C1 segment of cervical spinal cord (tissue), 14 donors: ENCODE results near the gene DRC1.
"Not testable (repeated sequence)": the region's sequence is repeated elsewhere in the genome, so short reads cannot be mapped to it uniquely, and the experiment has no call there.

Experiments
- DNase-seq, 14 donors: peaks; one replicate each; lab custom pipeline; 2025; lab: John Stamatoyannopoulos, UW

The DRC1 gene

DNA sequence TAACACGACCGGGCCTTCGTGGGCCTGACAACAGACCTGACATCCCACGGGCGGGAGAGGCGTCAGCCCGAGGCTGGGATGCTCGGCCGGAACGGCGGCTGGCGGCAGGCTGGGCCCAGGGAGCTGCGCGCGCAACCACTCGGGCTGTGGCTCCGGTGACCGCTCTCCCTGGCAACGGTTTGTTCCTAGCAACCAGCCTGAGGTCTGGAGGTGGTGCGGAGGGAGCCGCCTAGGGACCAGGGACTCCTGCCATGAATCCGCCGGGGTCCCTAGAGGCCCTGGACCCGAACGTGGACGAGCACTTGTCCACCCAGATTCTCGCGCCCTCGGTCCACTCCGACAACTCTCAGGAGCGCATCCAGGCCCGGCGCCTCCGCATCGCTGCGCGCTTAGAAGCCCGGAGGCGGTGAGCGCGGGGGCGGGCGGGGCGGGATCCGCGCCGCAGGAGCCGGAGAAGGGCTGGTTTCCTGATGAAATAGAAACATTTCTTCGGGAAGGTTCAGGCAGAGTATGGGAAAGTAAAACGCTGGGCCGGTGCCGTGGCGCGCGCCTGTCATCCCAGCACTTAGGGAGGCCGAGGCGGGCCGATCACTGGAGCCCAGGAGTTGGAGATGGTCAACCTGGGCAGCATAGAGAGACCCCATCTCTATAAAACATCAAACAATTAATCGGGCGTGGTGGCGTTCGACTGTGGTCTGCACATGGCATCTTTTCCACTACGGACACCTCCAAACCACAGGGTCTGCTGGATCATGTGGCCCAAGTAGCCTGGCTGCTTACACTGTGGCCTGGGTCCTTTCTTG lies at the start of gene DRC1:
DRC1 (plus strand) TSS at position 182 of the 803 bp plus-strand sequence; CDS start at position 252, 70 bp downstream.
- peak in 9 of 14 donors; percentile 5 to 62 (median 29) for DNase-seq

DNA sequence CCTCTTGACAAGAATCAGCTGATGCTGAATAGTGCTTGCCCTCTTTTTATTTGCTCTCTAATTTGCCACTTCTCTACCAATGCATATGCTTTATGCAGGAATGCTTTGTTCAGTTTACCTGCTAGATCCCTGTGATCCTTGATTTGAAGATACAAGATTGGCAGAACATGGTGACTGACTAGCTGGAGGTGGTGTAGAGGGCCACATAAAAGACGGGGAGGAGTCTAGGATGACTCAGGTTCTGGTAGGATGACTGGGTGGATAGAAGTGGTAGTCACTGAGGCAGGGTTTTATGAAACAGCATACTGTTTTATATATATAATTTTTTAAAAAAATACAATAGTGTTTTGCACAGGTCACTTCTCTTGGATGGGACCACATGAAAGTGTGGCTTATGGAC lies 48.8 kb upstream of the DRC1 start:
- DNase-seq: no peak

DNA sequence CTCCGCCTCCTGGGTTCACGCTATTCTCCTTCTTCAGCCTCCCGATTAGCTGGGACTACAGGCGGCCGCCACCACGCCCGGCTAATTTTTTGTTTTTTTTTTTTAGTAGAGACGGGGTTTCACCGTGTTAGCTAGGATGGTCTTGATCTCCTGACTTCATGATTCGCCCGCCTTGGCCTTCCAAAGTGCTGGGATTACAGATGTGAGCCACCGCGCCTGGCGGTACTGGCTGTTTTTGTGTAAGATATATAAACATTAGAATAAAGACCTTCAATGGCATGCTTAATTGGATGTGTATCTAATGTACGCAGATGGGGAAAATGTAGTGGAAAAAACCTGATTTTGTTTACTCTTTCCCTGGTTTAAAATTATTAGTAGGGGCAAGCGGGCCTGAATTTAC lies 47.3 kb upstream of the DRC1 start:
- DNase-seq: not testable (repeated sequence)

DNA sequence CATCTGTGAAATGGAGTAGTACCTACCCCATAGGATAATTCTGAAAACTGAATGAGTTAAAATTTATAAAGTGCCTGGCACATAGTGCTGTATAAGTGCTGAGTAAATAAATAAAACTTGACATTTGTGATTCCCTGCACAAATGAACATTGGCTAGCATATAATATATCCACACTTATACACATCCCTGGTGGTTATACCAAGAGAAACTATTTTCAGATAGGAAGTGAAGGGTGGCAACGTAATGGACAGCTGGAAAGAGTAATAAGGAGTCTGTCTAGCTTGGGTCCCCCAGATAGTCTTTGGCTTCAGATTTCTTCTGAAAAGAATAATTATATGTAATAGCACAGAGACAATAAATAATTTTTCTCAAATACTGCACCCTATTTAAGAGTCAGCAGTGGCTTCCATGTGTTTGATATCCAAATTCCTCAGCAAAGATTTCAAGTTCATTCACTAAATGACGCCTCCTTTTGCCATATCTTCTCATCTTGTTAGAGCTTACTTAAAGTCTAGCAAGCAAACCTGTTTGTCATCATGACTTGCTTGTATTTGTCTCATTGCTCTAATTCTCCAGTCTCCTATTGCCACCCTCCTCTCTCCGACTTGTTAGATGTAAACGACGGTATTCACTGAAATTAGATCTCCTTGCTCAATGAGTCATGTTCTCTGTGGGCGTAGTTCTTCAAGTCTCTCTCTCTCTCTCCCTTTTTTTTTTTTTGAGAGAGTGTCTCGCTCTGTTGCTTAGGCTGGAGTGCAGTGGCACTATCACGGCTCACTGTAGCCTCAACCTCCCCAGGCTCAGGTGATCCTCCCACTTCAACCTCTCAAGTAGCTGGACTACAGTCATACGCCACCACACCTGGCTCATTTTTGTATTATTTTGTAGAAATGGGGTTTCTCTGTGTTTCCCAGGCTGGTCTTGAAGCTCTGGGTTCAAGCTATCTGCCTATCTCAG lies 46.4 kb upstream of the DRC1 start:
- DNase-seq: no peak

DNA sequence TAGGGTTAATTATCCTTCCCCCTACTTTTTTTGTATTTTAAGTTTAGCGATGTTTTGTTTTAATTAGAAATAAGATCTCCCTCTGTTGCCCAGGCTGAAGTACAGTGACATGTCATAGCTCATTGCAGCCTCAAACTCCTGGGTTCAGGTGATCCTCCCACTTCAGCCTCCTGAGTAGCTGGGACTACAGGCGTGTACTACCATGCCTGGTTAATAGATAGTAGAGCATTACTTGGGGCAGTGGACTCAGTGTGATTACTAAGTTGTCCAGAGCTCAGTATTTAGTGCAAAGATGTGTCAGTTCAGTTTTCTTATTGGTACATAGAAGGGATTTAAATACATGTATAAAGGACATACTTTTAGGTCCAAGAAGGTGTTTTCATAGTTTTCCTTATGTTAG lies 45.6 kb upstream of the DRC1 start:
- DNase-seq: no peak

DNA sequence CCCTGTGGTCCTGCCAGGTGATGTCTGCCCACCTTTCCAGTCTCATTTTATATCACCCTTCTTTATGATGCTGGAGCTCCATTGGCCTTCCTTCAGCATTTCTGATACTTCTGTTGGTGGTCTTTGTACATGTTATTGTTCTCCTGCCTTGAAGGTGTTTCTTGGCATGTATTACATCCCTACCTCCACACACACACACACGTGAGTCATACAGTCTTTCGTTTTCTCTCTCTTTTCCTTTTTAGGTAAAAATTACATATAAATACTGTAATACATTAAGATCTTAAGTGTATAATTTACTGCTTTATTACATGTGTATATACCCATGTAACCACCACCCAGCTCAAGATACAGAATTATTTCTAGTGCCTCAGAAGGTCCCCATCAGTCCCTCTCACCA lies 44.9 kb upstream of the DRC1 start:
- DNase-seq: no peak

DNA sequence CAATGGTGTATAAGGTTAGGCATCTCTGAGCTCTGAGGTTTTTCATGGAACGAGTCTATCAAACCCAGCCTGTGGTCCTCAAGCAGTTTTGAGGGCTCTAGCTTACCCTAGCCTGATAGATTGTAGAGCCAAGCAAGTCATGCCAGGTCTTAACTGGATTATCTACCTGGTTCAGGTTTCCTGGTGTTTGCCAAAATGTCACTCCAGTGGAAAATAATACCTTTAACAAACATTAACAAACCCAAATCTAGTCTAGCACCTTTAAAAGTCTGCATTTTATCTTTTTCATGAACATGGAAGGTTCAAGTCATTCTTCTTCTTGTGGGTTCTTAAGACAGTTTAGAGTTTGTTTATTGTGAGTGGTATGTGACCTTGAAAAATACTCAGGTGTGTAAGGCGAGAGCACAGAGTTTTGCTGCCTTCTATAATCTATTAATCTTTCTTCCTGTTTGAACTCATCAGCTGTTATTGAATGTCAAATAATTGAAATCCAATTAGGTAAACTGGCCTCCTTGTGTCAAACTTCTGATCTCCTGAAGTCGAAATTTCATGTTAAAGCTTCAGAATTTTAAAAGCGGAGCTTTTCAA lies 41.7 kb upstream of the DRC1 start:
- no peak for DNase-seq

DNA sequence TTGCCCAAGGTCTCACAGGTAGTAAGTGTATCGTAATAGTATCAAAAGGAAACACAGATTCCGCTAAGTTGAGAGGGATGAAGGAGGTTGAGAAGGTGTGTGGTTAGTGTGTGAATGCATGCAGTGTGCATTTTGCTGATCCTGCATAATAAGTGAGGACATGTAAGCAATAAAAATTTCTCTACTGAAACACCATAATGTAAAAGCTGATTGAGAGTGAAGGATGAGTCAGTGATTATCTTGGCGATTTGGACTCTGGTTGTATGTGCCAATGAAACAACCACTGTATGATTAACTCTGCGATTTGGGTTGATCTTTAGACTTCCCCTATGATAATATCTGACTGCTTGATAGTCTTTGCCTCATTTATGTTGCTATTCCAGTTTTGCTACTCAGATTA lies 38.4 kb upstream of the DRC1 start:
- DNase-seq: no peak

DNA sequence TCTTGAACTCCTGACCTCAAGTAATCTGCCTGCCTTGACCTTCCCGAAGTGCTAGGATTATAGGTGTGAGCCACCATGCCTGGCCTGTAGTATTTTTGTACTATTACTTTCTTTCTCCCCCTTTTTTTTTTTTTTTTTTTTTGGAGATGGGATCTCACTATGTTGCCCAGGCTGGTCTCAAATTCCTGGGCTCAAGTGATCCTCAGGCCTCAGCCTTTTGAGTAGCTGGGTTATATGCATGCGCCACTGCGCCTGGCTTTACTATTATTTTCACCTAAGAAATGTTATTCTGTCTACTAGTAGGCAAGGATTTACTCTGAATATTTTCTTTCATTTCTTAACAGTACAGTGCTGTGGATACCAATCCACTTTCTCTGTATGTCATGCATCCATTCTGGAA lies 37.8 kb upstream of the DRC1 start:
- no peak for DNase-seq

DNA sequence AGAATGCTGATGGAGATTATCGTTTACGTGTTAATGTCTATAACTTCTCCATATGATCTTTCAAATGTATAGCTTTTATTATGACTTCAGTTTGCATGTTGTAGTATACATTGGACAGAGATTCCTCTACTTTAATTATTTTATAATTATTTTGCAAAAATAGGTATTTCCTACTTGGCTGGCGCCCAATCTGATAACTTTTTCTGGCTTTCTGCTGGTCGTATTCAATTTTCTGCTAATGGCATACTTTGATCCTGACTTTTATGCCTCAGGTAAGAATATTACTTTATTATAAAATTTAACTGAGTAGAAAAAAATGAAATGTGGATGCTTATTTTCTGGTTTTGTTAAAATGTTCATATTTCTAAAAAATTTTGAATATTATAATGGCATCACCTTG lies 37.1 kb upstream of the DRC1 start:
- DNase-seq: no peak

DNA sequence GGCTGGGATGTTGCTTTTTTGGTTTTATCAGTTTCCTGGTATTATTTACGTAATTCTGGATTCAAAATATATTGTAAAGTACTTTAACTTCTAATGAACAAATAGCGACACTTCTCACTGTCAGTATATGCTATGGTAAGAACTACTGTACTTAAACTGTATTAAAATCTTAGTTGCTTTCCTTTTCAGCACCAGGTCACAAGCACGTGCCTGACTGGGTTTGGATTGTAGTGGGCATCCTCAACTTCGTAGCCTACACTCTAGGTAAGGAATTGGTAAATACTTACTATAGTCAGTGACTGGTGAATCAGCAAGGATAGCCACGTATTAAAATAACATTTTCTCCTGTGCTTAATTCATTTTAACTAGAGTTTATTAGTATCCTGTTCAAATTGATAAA lies 34.8 kb upstream of the DRC1 start:
- no peak for DNase-seq

DNA sequence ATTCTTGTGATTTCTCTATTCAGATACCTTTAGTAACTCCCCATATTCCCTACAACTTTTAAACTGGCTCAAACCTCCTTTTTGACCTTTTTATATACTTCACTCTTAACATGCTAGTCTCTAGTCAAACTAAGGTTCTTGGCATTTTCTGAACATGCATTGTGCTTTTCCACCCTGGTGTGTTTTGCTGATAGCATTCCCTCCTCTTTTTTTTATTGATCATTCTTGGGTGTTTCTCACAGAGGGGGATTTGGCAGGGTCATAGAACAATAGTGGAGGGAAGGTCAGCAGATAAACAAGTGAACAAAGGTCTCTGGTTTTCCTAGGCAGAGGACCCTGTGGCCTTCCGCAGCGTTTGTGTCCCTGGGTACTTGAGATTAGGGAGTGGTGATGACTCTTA lies 32.1 kb upstream of the DRC1 start:
- DNase-seq: not testable (repeated sequence)

DNA sequence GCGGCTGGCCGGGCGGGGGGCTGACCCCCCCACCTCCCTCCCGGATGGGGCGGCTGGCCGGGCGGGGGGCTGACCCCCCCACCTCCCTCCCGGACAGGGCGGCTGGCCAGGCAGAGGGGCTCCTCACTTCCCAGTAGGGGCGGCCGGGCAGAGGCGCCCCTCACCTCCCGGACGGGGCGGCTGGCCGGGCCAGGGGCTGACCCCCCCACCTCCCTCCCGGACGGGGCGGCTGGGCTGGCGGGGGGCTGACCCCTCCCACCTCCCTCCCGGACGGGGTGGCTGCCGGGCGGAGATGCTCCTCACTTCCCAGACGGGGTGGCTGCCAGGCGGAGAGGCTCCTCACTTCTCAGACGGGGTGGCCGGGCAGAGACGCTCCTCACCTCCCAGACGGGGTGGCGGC lies 30.8 kb upstream of the DRC1 start:
- DNase-seq: not testable (repeated sequence)

DNA sequence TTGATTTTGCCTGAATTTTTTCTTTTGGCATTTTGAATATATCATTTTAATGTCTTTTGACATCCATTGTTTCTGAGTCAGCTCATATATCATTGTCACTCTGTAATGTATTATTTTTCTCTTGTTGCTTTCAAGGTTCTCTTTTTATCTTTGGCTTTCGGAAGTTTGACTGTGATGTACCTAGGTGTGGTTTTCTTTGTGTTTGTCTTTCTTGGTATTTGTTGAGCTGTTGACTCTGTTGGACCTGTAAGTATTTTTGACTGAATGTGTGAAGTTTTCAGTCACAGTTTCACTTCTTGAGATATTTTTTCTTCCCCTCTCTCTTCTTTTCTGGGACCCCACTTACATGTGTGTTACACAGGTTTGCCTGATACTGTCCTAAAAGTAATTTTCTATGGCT lies 24.9 kb upstream of the DRC1 start:
- no peak for DNase-seq

DNA sequence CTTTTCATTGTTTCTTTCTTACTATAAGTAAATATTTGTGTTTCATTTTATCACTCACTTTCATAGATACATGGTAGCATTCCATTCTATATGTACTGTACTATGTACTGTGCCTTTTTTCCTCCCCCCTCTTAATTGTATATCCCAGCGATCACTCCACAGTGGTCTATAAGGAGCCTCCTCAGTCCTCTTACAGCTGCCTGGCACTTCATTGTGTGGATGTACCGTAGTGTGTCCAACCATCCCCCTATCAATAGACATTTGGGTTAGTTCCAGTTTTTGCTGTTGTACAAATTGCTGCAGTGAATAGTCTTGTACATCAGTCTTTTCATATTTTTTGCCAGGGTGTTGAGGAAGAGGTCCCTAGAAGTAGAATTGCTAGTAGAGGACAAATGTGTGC lies 21.4 kb upstream of the DRC1 start:
- no peak for DNase-seq

DNA sequence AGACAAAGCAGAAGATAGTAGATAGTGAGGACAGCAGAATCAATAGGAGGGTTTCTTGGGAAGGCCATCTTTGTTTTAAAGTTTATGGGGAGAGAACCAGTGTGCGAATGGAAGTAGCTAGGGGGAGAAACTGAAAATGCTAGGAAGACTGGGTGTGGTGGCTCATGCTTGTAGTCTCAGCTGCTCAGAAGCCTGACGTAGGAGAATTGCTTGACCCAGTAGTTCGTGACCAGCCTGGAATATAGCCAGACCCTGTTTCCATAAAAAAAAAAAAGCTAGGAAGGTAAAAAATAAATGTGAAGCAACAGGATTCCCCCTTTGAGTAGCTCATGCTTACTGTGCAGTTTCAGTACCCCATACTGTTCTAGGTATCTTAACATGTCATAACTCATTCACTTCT lies 19.2 kb upstream of the DRC1 start:
- DNase-seq: no peak

DNA sequence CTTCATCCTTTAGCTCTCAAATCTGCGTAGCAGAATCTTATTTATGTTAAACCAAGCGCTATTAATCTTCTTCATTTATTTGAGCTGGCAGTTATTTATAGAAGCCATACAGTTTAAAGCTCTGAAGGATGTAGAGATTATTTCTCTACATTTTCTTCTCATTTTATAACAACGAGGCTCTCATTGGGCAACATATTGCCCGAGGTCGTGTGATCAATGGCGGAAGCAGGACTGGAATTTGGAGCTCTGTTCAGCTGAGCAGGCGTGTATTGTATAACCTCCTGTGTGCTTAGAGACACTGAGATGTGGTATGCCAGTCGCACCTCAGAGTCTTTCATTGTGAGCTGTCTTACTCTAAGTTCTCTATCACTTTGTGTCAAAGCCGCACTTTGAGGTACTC lies 17.5 kb upstream of the DRC1 start:
- DNase-seq: no peak

DNA sequence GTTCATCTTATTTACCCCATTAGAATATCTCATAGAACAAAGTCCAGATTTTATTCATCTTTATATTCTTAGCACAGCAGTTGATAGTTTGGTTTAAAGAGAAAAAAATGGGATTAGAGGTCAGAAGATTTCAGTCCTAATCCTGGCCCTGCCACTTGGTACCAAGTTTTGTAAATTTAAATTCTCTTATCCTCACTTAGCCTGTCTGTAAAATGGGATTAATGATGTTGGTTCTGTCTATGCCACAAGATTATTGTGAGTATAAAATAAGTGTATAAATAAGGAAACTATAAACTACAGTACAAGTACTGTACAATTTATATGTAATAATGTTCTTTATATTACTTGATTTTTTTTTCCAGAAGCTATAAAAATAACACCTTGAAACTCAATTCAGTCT lies 17.1 kb upstream of the DRC1 start:
- DNase-seq: no peak

DNA sequence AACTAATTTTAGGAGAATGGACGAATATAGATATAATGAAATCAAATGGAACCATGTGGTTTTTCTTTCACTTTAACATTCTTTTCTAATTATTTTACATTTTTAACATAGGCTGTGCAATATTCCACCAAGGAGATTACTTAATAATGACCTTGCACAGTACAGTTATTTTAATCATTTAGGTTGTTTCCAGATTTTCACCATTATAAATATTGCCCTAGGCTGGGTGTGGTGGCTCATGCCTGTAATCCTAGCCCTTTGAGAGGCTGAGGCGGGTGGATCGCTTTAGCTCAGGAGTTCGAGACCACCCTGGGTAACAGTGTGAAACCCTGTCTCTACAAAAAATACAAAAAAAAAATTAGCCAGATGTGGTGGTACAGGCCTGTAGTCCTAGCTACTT lies 14.5 kb upstream of the DRC1 start:
- DNase-seq: no peak

DNA sequence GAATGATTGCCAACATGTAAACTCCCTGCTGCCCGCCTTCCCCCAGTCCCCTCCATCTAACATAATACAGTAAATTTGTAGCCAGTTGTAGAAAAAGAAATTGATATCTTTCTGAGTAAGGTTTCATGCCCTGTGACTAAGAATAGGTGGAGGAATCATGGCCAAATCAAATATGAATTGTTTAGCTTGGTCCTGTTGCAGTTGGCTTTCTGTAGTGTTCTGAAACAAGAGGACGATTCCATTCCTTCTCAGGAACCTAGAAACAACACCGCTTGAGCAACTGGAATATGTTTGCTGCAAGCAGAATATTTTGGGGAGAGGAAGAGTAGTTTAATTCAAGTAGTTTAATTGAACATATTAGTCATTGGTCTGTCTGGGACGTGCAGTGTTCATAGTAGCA lies 7.0 kb upstream of the DRC1 start:
- DNase-seq: no peak

DNA sequence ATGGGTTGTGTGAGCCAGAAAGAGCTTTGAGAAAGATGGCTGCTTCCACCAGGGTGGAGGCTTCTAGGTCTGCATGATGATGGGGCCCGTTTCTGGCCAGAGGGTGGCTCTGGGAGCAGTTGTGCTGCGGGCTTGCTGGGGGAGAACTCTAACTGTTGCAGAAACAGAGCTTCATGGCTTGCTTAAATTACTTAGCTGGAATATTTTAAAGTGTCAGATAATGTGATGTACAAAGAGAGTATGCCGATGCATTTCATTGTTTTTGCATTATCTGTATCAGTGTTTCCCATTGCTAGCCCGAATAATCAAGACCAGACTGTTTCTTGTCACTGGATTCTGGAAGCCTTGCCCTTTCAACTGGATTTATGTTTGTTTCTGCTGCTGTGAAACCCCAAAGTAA lies 6.3 kb upstream of the DRC1 start:
- no peak for DNase-seq

DNA sequence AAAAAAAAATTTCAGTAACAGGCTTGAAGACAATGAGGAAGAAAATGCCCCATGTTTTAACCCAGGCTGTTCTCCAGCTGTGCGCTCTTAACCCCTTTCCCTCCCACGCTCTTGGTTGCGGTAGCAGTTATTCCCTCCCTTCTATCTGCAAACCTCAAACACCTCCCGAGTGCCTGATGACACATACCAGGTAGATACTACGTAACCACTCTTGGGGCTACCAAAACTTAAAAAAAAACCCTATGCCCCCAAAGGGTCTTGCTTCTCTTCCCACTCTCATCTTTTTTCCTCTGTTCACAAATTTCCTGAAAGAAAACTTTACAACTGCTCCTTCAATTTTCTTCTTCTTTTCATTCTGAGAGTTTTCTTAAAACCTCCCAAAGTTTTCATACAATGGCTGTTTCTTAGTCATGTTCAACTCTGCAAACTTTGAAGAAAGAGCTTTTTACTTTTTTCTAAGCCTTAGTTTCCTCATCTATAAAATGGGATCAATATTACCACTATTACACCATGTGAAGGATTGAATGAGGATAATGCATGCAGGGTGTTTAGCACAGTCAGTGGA lies 4.9 kb upstream of the DRC1 start:
- no peak for DNase-seq
